Gastrocnemius medialis (tissue), 4 donors: ENCODE measurements around the gene CDA. TPM values are rescaled to one million over a fixed set of nuclear protein-coding genes. Genes with fewer than 3 reads are reported as not detected.

ENCODE experiments used
- ATAC-seq, 2 donors: fragments of 150-250 bp; one replicate each; pipeline ENCODE4 v1.9.1; 2016
- DNase-seq, 2 donors: peaks; one replicate each; pipeline ENCODE4 v3.0.0-alpha.2; 2019
- H3K27ac ChIP-seq, 4 donors: fragments of 200-600 bp; sonication (generic); 1 replicate in 1 of 4; 2 replicates in 3 of 4; pipeline ENCODE4 v1.5.1; 2016 to 2018; ENCODE audit warnings: mild to moderate bottlenecking in 2 of 4, moderate library complexity in 1 of 4
- H3K27me3 ChIP-seq, 3 donors: fragments of 200-600 bp; sonication (generic) in 2 of 3; 1 replicate in 1 of 3; 2 replicates in 2 of 3; pipeline versions ENCODE4 v1.5.1 to v1.6.0; 2016 to 2019; ENCODE audit warnings: mild to moderate bottlenecking in 1 of 3, moderate library complexity in 1 of 3
- H3K36me3 ChIP-seq, 2 donors: fragments of 200-600 bp; sonication (generic) in 1 of 2; one replicate each; pipeline ENCODE4 v1.5.1; 2017 to 2018
- H3K4me1 ChIP-seq, 2 donors: fragments of 200-600 bp; sonication (generic) in 1 of 2; one replicate each; pipeline ENCODE4 v1.5.1; 2016 to 2017; ENCODE audit warnings: mild to moderate bottlenecking in 2 of 2
- H3K4me3 ChIP-seq, 4 donors: fragments of 200-600 bp; sonication (generic) in 3 of 4; 1 replicate in 1 of 4; 2 replicates in 3 of 4; pipeline ENCODE4 v1.5.1; 2016 to 2019; ENCODE audit warnings: mild to moderate bottlenecking in 2 of 4
- H3K9me3 ChIP-seq, 3 donors: fragments of 200-600 bp; sonication (generic) in 2 of 3; 1 replicate in 1 of 3; 2 replicates in 2 of 3; pipeline ENCODE4 v1.5.1; 2016 to 2019
- CTCF ChIP-seq, 5 experiments: fragments of 450-650 bp in 3 of 5; fragments of 200-600 bp in 2 of 5; sonication (generic) in 2 of 5; IDR thresholded peaks in 4 of 5; conservative IDR thresholded peaks in 1 of 5; 1 replicate in 4 of 5; 2 replicates in 1 of 5; pipeline ENCODE4 v1.5.1; 2016 to 2019; ENCODE audit warnings: antibody characterized with exemption in 5 of 5, mild to moderate bottlenecking in 3 of 5, moderate library complexity in 3 of 5
- POLR2A ChIP-seq, 2 donors: fragments of 450-650 bp; IDR thresholded peaks; one replicate each; pipeline ENCODE4 v1.6.1; 2017; ENCODE audit warnings: antibody characterized with exemption in 2 of 2, mild to moderate bottlenecking in 2 of 2, moderate library complexity in 2 of 2
- in situ Hi-C, 4 donors: fragments of 200-750 bp; cut with MboI; loops; one replicate each; pipeline versions ENCODE4 v1.15.0 to v1.8.0; 2017; ENCODE audit warnings: low sequenced_read_pairs in 4 of 4
- intact Hi-C: fragments of 100-400 bp; cut with DNase I; formaldehyde crosslinking; loops from one replicate; pipeline ENCODE4 v1.15.1; 2023; ENCODE audit warnings: low total_unique reads
- total RNA-seq, 4 donors: library from RNA; depleted of rRNA; stranded (reverse); fragments of >200 nt; gene quantifications; one replicate each; pipeline versions ENCODE4 v1.1.0 to v1.2.3, GENCODE V29; 2016

Gene CDA
- total RNA-seq, 4 donors from 2014 or later: 0.71 to 1.7 (median 1.2) TPM

DNA sequence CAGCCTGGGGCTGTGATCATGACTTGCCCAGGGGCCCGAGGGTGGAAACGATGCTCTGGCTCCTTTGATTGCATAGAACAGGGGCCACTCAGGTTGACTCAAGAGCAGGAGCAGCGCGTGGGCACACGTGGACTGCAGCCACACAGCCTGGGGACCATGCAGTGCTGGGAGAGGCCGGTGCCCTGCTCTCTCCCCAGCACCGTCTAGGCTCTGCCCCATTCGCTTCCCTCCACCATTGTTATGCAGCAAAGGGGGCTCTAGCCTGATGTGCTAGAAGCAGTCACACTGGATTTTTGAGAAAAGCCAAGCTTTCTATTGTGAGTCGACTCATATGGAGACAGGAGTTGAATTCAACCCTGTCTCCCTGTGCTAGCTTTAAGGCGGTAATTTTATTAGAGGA, 53.1 kb downstream of the CDA start:
- intact Hi-C loops: no loop called here
- TF ChIP-seq POLR2A (IDR thresholded peaks at IDR 0.05): no peak
- TF ChIP-seq CTCF (IDR thresholded peaks at IDR 0.05 in 4 of 5, conservative IDR thresholded peaks at IDR 0.05 in 1 of 5): no peak
- DNase-seq: no peak
- Histone ChIP-seq H3K27me3 (no peaks in the 10 kb centered on the region), H3K36me3 (peaks cover 0 to 84% of the 10 kb centered on the region in 2 donors), H3K27ac (no peak overlapping the region), H3K9me3 (no peaks in the 10 kb centered on the region), H3K4me3 (no peak overlapping the region), H3K4me1 (peaks cover 0 to 2% of the 10 kb centered on the region in 2 donors)
- in situ Hi-C loops: no loop called here
- no peak for ATAC-seq

- intact Hi-C loops: no loop called here
Observed at GRCh38 chr1:20643080-20643479, 54.2 kb downstream of the CDA start.

GRCh38 chr1:20644416-20644815, 55.5 kb downstream of the CDA start:
- Histone ChIP-seq H3K9me3 (no peaks in the 10 kb centered on the region), H3K36me3 (peaks cover 0 to 86% of the 10 kb centered on the region in 2 donors), H3K27ac (no peak overlapping the region), H3K4me3 (no peak overlapping the region), H3K4me1 (peaks cover 0 to 2% of the 10 kb centered on the region in 2 donors), H3K27me3 (no peaks in the 10 kb centered on the region)
- TF ChIP-seq CTCF (IDR thresholded peaks at IDR 0.05 in 4 of 5, conservative IDR thresholded peaks at IDR 0.05 in 1 of 5) (no peak), POLR2A (IDR thresholded peaks at IDR 0.05) (no peak)
- in situ Hi-C loops (no loop called here), intact Hi-C loops (no loop called here)
- DNase-seq (no peak), ATAC-seq (no peak)

More at GRCh38 chr1:20643080-20643479, 54.2 kb downstream of the CDA start:
- in situ Hi-C loops: no loop called here
- H3K4me3 ChIP-seq: no peak overlapping the region
- no peaks in the 10 kb centered on the region for H3K9me3 ChIP-seq
- H3K4me1 ChIP-seq: peaks cover 0 to 2% of the 10 kb centered on the region in 2 donors
- H3K27me3 ChIP-seq: no peaks in the 10 kb centered on the region
- TF ChIP-seq POLR2A (IDR thresholded peaks at IDR 0.05) (no peak), CTCF (IDR thresholded peaks at IDR 0.05 in 4 of 5, conservative IDR thresholded peaks at IDR 0.05 in 1 of 5) (no peak)
- no peak for ATAC-seq
- H3K36me3 ChIP-seq: peaks cover 0 to 87% of the 10 kb centered on the region in 2 donors
- H3K27ac ChIP-seq: no peak overlapping the region
- no peak for DNase-seq

DNA sequence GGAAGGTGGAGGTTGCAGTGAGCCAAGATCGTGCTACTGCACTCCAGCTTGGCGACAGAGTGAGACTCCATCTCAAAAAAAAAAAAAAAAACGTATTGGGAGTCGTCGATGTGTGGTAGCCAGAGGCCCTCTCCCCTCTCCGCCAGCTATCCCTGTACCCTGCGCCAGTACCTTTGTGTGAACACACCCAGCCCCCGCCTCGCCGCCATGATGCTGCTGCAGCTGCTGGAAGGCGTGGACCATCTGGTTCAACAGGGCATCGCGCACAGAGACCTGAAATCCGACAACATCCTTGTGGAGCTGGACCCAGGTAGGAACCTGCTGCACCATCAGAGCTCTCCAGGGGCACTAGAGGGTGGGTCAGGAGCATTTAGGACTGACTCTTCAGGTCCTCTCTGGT, 56.5 kb downstream of the CDA start:
- TF ChIP-seq POLR2A (IDR thresholded peaks at IDR 0.05) (no peak), CTCF (IDR thresholded peaks at IDR 0.05 in 4 of 5, conservative IDR thresholded peaks at IDR 0.05 in 1 of 5) (no peak)
- ATAC-seq (no peak), DNase-seq (no peak)
- H3K9me3 ChIP-seq: no peaks in the 10 kb centered on the region
- no peak overlapping the region for H3K4me3 ChIP-seq
- no peak overlapping the region for H3K27ac ChIP-seq
- in situ Hi-C loops: no loop called here
- H3K36me3 ChIP-seq: peaks cover 0 to 85% of the 10 kb centered on the region in 2 donors
- H3K4me1 ChIP-seq: no peaks in the 10 kb centered on the region
- H3K27me3 ChIP-seq: no peaks in the 10 kb centered on the region
- intact Hi-C loops: no loop called here

DNA sequence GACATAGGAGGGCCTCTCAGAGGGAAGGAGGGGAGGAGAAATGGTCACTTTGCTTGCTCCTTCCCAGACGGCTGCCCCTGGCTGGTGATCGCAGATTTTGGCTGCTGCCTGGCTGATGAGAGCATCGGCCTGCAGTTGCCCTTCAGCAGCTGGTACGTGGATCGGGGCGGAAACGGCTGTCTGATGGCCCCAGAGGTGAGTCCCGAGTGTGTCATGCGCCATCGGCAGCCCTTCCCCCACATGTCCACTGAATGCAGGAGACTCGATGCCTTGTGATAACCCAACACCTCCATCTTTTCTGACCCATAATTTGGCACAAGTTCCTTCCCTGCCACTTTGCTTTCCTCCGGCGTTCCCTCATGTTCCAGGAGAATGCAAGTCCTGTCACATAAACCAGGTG, 59.5 kb downstream of the CDA start:
- no peak overlapping the region for H3K4me3 ChIP-seq
- H3K4me1 ChIP-seq: no peaks in the 10 kb centered on the region
- in situ Hi-C loops (no loop called here), intact Hi-C loops (no loop called here)
- H3K27ac ChIP-seq: no peak overlapping the region
- H3K36me3 ChIP-seq: peaks cover 0 to 84% of the 10 kb centered on the region in 2 donors
- H3K27me3 ChIP-seq: no peaks in the 10 kb centered on the region
- ATAC-seq (no peak), DNase-seq (no peak)
- no peaks in the 10 kb centered on the region for H3K9me3 ChIP-seq
- TF ChIP-seq CTCF (IDR thresholded peaks at IDR 0.05 in 4 of 5, conservative IDR thresholded peaks at IDR 0.05 in 1 of 5) (no peak), POLR2A (IDR thresholded peaks at IDR 0.05) (no peak)
